Calu3 (cell line): Measurements from ENCODE around the gene DCUN1D2. TPM values are rescaled to one million over a fixed set of nuclear protein-coding genes. Genes with fewer than 3 reads are reported as not detected.

ENCODE experiments used
- BruUV-seq: library from RNA; stranded (reverse); fragments of 400-500 nt; replicated peaks from 2 replicates; lab custom pipeline; 2021; lab: Mats Ljungman, UMichigan
- CTCF ChIA-PET: fragments of 300-600 bp; sonication (Branson Sonifier 250); formaldehyde crosslinking; loops from one replicate; lab custom pipeline; 2022; ENCODE audit warnings: antibody characterized with exemption; lab: Charles Lee
- DNase-seq: peaks from one replicate; pipeline ENCODE4 v3.0.0; 2022
- H3K27ac Mint-ChIP-seq: one replicate; pipeline ENCODE4 v1.8.0; 2022; ENCODE audit warnings: mixed read lengths; ENCODE audit not compliant: unreplicated experiment
- H3K27me3 Mint-ChIP-seq: one replicate; pipeline ENCODE4 v1.8.0; 2022; ENCODE audit warnings: mixed read lengths; ENCODE audit not compliant: unreplicated experiment
- H3K36me3 Mint-ChIP-seq: one replicate; pipeline ENCODE4 v1.8.0; 2022; ENCODE audit warnings: mild to moderate bottlenecking, moderate library complexity, mixed read lengths; ENCODE audit not compliant: insufficient read depth, unreplicated experiment
- H3K4me1 Mint-ChIP-seq: one replicate; pipeline ENCODE4 v1.8.0; 2022; ENCODE audit warnings: mild to moderate bottlenecking, low read depth, mixed read lengths; ENCODE audit not compliant: unreplicated experiment
- H3K4me3 Mint-ChIP-seq: one replicate; pipeline ENCODE4 v1.8.0; 2022; ENCODE audit warnings: mild to moderate bottlenecking, low read depth, moderate library complexity, mixed read lengths; ENCODE audit not compliant: unreplicated experiment
- H3K9me3 Mint-ChIP-seq: one replicate; pipeline ENCODE4 v1.8.0; 2022; ENCODE audit warnings: low read depth, mixed read lengths; ENCODE audit not compliant: unreplicated experiment
- intact Hi-C: fragments of 100-400 bp; cut with micrococcal nuclease; formaldehyde crosslinking; loops from one replicate; pipeline ENCODE4 v1.10.0; 2022; ENCODE audit not compliant: unreplicated experiment
- total RNA-seq: library from RNA; stranded (reverse); gene quantifications from 2 replicates; pipeline ENCODE4 v1.2.3, GENCODE V29; 2022
- TF ChIP-seq, protein P1 (sequence below): fragments of 200-600 bp; IDR thresholded peaks from one replicate; pipeline ENCODE4 v1.8.0; 2022; ENCODE audit warnings: antibody characterized with exemption; ENCODE audit not compliant: unreplicated experiment

Gene DCUN1D2
- total RNA-seq, 1 experiment from 2014 or later: 9.3 TPM

DNA sequence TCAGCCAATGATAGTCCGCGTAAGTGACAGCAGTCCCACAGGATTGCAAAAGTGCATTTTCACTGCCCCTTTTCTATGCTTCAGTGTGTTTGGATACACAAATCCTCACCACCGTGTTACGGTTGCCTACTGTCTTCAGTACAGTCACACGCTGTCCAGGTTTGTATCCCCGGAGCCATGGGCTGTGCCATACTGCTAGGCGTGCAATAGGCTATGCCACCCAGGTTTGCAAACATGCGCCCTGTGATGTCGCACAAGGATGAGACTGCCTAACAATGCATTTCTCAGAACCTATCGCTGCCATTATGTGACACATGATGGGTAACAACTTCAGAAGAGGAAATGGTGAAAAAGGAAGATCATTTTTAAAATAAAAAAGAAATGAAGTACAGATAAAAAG lies 20.4 kb downstream of the DCUN1D2 start:
- H3K4me1 Mint-ChIP-seq: no peaks in the 10 kb centered on the region
- no peak overlapping the region for H3K27ac Mint-ChIP-seq
- no peak overlapping the region for H3K4me3 Mint-ChIP-seq
- H3K36me3 Mint-ChIP-seq: peaks cover 6% of the 10 kb centered on the region
- CTCF ChIA-PET: no interaction called here
- intact Hi-C loops: no loop called here
- H3K9me3 Mint-ChIP-seq: no peaks in the 10 kb centered on the region
- TF ChIP-seq, protein P1, sequence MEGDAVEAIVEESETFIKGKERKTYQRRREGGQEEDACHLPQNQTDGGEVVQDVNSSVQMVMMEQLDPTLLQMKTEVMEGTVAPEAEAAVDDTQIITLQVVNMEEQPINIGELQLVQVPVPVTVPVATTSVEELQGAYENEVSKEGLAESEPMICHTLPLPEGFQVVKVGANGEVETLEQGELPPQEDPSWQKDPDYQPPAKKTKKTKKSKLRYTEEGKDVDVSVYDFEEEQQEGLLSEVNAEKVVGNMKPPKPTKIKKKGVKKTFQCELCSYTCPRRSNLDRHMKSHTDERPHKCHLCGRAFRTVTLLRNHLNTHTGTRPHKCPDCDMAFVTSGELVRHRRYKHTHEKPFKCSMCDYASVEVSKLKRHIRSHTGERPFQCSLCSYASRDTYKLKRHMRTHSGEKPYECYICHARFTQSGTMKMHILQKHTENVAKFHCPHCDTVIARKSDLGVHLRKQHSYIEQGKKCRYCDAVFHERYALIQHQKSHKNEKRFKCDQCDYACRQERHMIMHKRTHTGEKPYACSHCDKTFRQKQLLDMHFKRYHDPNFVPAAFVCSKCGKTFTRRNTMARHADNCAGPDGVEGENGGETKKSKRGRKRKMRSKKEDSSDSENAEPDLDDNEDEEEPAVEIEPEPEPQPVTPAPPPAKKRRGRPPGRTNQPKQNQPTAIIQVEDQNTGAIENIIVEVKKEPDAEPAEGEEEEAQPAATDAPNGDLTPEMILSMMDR: no peak
- H3K27me3 Mint-ChIP-seq: no peaks in the 10 kb centered on the region
- DNase-seq: no peak
- BruUV-seq: no TSS peak

DNA sequence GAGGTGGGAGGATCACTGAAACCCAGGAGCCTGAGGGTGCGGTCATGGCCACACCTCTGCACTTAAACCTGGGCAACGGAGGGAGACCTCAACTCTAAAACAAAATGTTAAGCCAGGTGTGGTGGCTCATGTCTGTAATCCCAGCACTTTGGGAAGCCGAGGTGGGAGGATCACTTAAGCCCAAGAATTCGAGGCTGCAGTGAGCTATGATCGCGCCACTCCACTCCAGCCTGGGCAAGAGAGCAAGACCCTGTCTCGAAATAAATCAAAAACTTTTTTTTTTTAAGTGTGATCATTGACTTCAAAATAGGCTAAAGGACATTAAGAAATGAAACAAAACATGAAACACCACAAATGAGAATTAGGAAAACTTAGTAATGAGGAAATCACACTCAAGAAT lies 20.9 kb downstream of the DCUN1D2 start:
- H3K4me1 Mint-ChIP-seq: no peaks in the 10 kb centered on the region
- DNase-seq: no peak
- CTCF ChIA-PET: no interaction called here
- peaks cover 6% of the 10 kb centered on the region for H3K36me3 Mint-ChIP-seq
- intact Hi-C loops: no loop called here
- H3K27ac Mint-ChIP-seq: no peak overlapping the region
- no peaks in the 10 kb centered on the region for H3K9me3 Mint-ChIP-seq
- no peak overlapping the region for H3K4me3 Mint-ChIP-seq
- TF ChIP-seq, protein P1: no peak
- H3K27me3 Mint-ChIP-seq: no peaks in the 10 kb centered on the region
- BruUV-seq: no TSS peak

GRCh38 chr13:113468472-113469201 lies 21.9 kb downstream of the DCUN1D2 start:
- Mint-ChIP-seq H3K27me3 (no peaks in the 10 kb centered on the region), H3K9me3 (no peaks in the 10 kb centered on the region), H3K4me3 (no peak overlapping the region), H3K36me3 (peaks cover 6% of the 10 kb centered on the region), H3K27ac (no peak overlapping the region), H3K4me1 (no peaks in the 10 kb centered on the region)
- TF ChIP-seq, protein P1: no peak
- CTCF ChIA-PET: no interaction called here
- intact Hi-C loops: no loop called here
- BruUV-seq: no TSS peak
- no peak for DNase-seq

DNA sequence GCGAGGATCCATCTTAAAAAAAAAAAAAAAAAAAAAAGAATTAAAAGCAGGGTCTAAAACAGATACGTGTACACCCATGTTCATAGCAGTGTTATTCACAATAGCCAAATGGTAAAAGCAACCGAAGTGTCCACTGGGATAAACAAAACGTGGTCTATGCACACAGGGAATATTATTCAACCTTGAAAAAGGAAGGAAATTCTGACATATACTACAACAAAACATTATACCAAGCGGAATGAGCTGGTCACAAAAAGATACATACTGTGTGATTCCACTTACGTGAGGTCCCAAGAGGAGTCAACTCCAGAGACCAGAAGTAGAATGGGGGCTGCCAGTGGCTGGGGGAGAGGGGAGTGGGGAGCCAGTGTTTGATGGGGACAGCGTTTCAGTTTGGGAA lies 22.5 kb downstream of the DCUN1D2 start:
- Mint-ChIP-seq H3K4me1 (no peaks in the 10 kb centered on the region), H3K4me3 (no peak overlapping the region), H3K36me3 (peaks cover 6% of the 10 kb centered on the region), H3K9me3 (no peaks in the 10 kb centered on the region), H3K27ac (no peak overlapping the region), H3K27me3 (no peaks in the 10 kb centered on the region)
- BruUV-seq: no TSS peak
- intact Hi-C loops: no loop called here
- TF ChIP-seq, protein P1: no peak
- CTCF ChIA-PET: no interaction called here
- DNase-seq: no peak
